Activated CD8-positive, alpha-beta memory T cell treated with anti-CD3 and anti-CD28 coated beads for 4 hours (primary cell): ENCODE measurements around the gene SOS2.

Experiments used
- DNase-seq, 2 donors: peaks; one replicate each; pipeline ENCODE4 v3.0.0-alpha.2; 2020; ENCODE audit warnings: low read depth in 2 of 2

SOS2 gene

DNA sequence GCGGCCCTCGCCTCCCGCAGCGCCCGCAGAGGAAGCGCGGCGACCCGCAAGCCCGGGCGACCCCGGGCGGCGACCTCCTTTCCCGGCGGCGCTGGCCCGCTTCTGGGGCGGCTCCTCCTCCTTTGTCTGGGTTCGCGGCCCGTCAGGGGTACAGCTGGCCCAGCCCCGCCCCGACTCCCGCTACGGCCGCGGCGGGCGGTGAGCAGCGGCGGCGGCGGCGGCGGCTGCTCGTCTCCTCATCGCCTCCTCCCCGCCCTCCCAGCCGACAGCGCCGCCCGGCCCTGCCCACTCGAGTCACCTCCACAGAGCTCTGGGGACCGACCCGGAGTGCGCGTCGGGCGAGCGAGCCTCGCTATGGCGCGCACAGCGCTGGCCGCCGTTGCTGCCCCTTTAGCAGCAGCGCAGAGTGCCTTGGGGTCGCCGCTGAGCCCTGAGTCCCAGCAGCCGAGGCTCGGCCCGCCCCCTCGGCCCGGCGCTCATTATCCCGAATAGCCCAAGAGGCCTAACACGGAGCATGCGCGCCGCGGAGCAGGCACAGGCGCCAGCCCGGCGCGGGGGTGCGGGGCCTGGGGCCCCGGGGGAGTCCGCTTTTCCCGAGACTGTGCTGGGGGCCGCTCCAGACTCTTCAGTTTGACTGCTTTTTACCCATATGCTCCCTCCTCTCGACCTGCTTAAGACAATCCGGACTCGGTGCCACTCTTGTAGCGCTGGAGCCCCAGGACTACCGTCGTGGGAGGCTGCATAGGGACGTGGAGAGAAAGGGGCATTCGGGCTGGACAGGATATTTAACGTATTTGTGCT lies at the start of gene SOS2:
TSS of gene SOS2 (minus strand) at position 104 of the 801 bp plus-strand sequence. CDS start 295 bp downstream, outside the sequence.
- DNase-seq: peak; percentile 60 to 62

DNA sequence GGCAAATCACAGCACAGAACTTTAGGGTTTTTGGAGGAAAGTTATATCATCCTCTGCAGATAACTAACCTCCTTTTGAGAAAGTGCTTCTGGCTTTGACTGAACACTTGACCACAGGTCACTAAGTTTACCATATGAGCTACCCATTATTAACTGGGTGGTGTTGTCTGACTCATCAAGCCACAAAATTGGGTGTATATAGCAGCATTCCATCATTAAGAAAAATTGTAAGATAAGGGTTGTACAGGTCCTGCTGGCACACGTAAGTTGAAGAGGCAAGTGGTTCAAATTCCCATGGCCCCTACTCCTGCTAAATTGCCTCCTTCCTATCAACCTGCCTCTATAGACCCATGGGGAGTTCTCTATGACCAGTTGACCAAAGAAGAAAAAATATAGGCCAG lies 41.1 kb upstream of the SOS2 start:
- DNase-seq: no peak

DNA sequence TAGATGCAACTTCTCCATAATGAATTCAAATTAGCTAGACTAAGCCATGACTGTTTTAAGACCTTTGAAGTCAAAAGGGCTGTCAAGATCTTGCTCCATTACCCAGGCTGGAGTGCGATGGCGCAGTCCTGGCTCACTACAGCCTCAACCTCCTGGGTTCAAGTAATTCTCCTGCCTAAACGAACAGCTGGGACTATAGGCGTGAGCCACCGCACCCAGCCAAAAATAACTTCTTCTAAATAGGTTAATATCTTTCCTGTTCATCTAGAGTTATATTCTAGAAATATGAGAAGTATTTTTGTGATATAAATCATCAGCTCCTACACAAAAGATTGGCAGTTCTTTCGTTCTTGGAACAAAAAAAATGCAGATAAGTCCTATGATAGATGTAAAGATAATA lies 39.6 kb upstream of the SOS2 start:
- DNase-seq: no peak

DNA sequence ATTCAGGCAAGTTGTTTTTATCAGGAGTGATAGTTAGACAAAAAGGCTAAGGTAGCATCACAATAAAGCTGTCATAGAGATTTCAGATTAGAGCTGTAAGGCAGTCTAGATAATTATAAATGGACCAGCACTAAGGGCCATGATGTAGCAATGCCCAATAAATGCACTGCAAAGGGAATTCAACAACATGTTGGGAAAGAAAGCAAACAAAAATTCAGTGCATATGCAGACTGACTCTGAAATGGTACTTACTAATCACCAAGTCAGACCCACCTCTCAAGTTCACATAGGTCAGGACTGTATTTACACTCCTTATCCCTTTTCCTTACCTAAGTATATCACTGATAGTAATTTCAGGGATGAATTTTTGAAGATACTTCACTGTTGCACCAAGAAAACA lies 33.7 kb upstream of the SOS2 start:
- no peak for DNase-seq

DNA sequence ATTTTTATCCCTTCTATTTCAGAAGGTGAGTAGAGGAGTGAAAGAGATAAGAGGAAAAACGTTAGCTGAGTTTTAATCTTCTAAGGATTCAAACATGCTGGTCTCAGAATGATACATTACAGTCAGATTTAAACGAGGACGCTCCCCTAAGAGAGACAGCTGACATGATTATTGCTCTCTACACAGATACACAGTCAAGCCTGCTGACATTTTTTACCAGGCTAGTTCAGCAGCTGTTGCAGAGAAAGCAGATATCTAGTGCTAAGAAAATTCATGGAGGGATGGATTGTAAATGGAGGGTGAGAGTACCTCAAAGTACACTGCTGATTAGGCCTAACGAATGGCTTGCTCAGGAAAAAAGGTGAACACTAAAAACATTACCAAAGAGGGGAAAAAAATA lies 31.9 kb upstream of the SOS2 start:
- DNase-seq: no peak

DNA sequence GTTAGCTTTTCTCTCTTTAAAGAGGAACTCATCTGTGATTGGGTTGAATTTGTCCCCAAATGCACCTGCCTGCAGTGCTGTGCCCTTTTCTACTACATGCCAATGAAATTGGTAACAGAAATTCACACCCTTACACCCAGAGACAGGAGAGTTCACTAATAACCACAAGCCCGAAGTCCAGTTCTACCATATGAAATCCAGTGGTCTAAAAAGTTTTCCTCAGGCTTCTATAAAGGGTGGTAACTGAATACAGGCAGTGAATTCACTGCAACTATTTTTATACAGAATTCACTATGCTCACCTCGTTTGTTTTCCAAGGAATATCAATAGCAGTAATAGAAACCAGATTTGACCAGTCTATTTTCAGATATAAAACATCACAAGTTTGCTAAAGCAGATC lies 31.5 kb upstream of the SOS2 start:
- no peak for DNase-seq

DNA sequence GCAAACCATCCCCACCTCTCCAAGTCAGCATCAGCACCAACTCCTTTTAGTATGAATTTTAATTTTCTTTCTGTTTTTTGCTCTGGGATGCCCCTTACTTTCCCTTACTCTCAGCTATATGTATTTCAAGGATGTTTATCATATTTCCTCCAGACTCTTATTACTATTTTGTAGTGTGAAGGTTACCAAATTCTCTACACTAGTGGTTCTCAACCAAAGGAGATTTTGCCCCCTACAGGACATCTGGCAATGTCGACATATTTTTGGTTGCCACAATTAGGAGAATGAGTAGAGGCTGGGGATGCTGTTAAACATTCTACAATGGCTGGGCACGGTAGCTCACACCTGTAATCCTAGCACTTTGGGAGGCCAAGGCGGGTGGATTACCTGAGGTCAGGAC lies 29.1 kb upstream of the SOS2 start:
- no peak for DNase-seq

DNA sequence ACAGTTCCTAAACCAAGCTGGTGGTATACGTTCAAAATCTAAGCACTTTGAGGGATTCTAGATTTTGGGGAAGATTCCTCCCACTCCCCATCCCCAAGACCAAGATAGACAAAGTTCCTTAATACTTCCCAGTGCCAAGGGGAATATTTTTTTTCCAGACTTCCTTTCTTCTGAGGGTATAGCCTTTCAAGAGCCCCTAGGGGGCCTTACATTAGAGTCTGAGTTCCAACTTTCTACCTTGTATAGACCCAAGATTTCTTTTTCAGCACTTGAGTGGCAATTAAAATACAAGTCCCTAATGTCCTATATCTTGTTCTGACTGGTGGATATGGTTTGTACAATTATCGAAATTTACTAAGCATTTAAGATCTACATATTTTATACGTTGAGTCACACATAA lies 28.7 kb upstream of the SOS2 start:
- no peak for DNase-seq

DNA sequence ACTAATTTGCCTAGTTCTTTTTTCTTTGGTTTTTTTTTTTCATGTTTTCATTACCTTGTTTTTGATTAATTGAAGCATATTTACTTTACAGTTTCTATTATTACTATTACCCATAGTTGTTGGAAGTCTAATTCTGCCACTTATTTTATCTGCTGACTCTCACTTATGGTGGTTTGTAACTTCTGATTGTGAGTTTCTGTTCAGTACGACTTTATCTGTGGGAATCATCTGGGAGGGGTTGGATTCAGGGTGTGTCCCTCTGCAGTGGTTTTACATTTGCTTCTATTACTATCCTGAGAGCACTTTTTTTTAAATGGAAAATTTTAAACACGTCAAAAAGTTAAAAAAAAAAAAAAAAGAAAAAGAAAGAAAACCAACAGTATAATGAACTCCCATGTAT lies 26.4 kb upstream of the SOS2 start:
- DNase-seq: no peak

DNA sequence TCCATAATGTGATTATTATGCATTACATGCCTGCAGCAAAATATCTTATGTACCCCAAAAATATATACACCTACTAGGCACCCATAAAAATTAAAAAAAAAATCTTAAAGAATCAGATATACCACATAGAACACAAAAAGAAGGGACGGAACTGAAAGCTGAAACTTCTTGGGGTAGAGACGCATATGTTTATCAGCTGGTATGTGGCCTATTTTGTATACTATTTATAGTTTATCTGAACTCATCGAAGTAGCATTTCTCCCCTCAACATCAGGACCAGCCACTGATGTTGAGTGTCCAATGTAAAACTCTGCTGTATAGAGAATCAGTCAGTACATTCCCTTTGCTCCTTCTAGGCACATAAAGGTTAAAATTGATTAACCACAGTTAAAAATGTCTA lies 22.9 kb upstream of the SOS2 start:
- DNase-seq: no peak

DNA sequence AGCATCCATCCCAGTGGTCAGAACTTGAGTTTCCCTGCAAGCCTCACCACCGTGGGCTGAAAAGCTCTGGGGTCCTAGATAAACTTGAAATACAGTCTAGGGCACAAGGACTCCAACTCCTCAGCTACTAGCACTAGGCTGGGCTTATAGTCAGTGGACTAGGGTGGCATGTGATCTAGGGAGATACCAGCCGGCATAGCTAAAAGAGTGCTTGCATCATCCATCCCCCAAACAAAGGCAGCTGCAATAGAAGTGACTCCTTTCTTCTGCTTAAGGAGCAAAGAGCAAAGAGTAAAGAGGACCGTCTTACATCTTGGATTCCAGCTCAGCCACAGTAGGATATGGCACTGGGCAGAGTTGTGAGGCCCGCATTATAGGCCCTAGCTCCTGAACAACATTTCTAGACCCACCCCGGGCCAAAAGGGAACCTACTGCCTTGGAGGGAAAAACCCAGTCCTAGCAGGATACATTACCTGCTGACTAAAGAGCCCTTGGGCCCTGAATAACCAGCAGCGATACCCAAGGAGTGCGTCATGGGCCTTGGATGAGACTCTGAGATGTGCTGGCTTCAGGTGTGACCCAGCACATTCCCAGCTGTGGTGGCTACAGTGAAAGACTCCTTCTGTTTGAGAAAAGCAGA lies 17.9 kb upstream of the SOS2 start:
- no peak for DNase-seq

DNA sequence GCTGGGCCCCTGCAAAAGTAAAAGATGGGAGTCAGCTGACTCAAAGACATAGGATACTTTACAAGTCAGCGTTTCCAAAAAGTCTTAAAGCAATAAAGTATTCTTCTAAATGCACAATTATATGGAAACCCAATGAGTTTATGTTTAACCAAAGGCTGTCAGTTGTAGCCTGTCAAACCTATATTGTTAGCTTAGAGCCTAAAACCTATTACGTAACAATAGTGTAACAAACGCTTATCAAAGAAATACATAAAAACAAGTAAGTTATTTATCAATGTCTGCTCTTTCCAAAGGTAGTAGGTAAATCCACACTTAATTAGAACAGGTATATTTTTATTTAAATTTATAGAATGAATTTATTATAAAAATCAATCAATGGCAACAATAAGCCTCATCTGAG lies 15.9 kb upstream of the SOS2 start:
- DNase-seq: no peak

DNA sequence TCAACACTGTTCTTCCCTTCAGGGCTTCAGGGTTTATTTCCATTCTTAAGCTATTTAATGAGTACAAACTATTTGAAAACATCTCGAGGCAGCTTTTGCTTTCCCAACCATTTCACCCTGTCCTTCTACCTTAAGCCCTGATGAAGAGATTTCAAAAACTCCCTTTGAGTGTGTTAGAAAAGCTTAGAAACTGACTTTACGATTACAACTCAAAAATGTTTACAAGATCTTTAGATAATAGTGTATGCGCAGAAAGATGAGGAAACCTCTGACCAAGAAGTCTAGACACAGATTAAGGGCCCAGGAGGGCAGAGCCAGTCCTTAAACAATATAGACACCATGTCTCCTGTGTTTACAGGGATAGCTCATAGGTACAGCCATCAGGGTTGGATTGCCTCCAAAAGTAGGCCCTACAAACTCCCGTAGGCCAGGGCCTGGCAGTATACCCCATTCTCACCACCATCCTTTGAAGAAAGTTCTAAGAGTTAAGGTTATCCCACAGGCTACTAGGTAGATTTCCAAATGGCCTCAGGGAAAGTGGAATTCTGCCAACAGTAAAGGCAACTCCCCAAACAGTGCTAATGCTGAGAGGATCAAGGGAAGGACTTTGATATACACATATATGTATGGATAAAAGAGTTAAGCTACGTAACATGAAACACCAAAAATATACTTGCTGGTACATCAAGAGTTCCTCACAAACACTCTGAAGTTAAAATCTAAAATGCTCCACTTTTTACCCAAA lies 11.4 kb upstream of the SOS2 start:
- no peak for DNase-seq

DNA sequence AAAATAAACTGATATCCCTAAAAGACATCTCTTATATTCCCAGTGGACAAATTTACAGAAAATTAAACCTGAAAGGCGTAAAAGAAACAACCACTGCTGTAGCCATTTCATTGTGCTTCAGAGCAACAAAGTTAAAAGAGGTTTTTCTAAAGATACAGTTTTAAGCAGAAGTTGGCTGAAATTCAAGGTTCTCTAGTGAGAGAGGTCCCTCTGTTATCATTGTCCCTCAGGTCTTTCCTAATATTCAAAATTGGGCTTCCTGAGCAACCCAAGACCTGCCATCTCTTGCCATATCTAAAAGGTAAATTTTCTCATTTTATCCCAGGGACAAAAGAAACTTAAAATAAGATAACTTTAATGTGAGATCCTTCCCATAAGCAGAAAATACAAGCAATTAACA lies 10.7 kb upstream of the SOS2 start:
- no peak for DNase-seq

DNA sequence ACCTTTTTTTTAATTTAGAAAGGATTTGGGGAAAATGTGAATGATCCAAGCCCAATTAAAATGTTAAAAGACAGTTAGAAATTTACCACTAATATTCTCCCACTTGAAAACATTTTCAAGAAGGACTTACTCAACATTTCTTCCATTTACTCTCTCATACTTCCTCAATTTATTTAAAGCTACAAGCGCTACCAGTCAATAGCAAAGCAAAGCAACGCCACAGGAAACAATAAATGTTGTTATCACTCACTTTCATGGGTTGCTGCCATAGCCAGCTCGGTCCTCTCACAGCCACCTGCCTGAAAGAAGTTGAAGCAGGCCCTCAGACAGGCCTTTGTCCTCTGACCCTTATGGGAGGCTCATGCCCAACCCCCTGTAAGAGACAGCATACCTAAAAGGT lies 6.0 kb upstream of the SOS2 start:
- DNase-seq: no peak

DNA sequence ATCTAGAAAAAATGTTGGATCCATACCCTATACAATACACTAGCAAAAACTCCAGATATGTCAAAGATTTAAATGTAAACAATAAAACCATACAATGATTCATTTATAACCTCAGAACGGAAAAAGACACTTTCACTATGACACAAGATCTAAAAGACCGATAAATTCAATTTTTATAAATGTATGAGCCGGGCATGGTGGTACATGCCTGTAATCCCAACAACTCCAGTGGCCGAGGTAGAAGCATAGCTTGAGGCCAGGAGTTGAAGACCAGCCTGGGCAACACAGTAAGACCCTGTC lies 2.5 kb upstream of the SOS2 start:
- DNase-seq: no peak

DNA sequence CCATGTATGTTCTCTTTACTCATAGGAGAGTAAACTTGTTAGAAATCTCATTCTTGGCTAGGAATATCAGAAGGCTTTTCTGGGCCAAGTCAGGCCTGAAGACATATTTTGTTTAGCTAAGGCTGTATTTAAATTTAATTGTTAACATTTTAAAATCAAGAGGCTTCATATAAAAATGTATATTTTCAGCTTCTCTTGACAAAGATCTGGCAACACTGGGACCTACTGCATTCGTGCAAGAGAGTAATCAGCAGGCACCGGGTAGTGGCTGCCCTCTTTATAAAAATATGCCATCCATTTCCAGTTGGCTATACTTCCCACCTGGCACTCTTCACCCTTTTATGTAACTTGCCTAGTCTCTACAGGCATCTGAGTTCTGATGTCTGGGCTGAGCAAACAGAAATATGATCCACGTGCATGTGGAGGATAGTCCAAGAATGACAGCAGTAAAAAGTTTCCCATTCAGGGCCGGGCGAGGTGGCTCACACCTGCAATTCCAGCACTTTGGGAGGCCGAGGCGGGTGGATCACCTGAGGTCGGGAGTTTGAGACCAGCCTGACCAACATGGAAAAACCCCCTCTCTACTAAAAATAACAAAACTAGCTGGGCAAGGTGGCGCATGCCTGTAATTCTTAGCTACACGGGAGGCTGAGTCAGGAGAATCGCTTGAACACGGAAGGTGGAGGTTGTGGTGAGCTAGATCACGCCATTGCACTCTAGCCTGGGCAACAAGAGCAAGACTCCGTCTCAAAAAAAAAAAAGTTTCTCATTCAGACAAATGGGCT lies 2.0 kb upstream of the SOS2 start:
- DNase-seq: no peak

DNA sequence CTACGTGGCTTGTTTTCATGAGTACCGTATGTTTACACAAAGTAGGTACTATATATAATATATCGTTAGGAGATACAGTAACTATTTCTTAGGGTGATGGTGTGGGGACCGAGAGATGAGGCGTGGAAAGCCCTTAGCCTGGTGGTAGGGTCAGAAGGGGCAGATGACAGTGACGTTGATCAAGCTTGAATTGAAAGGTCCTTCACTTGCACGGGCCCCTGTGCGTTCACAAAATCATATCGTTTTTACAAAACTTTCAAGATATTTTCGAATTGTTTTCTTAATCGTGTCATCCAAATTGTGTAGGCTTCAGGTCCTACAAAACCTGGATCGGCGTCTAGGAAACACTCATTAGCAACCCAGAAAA lies 881 bp upstream of the SOS2 start:
- no peak for DNase-seq

DNA sequence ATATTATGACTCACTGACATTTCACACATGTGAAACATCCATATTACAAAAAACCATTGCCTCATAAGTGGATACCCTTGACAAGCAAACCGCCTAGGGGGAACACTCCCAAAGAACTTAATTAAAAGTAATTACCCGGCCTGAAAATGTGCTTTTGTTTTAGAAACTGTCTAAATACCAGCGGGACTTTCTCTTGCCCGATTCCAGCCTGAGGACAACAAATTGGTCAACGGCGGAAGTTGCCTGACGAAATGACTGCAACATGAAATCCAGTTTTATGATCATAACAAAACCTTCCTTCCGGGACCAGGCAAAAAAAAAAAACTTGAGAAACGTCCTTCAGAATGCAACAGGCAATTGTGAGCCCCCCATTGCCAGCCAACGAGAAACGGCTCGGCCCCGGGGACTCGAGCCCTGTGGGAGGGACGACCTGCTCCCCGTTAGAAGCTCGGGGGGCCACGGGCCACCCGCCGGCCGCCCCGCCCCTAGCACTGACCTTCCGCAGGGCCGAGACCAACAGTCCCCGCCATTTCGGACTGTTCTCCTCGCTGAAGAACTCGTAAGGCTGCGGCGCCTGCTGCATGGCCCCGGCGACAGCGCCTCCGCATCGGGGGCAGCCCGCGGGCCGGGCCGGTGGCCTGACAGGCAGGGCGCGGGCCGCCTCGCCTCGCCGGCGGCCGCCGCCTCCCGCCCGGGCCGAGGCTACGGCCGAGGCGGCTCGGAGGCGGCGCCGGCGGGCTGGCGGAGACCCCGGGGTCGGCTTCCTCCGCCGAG lies 490 bp downstream of the SOS2 start:
- no peak for DNase-seq

DNA sequence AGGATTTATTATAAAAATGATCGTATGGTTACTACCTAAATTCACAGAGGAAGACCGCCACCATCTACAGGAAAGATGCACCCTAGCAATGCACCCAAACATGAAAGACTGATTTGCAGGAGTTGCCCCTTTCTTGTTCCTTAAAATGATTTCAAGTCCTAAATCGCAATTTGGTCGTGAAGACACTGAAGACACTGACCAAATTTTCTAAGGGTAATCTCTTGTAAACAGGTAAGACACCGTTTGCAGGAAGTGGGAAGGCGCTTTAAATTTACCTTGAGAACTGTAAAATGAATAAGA lies 1.0 kb downstream of the SOS2 start:
- no peak for DNase-seq

DNA sequence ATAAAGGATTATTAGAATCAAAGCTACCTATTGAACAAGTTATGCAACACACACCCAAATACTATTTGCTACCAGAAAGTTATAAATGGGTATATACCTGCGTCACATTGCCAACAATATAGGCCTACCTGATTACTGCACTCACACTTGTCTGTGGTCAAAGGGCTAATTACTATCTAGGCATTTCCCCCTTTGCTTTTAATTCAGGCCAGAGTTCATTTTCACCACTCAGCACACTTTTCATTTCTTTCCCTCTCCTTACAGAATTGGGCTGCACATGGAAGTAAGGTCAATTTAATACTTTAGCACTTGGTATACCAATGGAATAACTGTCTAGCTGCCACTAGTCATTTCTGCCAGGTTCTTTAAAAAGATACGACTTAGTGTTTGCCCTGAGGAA lies 1.7 kb downstream of the SOS2 start:
- no peak for DNase-seq

DNA sequence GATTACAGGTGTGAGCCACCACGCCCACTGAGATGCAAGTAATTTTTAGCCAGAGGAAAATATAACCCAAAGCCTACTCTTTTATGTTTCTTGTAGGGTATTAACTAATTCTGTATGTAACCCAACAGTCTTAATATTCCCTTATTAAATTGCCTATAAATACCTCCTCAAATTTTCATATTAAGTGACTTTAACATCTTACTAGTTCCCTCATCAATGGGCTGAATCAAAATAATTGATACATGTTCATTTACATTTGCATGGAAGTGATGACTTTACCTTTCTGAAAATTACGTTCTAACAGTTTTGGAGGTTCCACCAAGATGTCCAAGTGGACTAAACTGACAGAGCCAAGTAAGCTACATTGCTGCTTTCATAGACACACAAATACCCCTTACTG lies 3.1 kb downstream of the SOS2 start:
- DNase-seq: no peak
